OCI-LY1 (cell line): ENCODE results near the gene PDIA2.

Source experiments
- H2AFZ ChIP-seq: fragments of 200-600 bp; sonication (generic), shearing (Covaris generic); 2 replicates; pipeline ENCODE4 v1.6.0; 2014; ENCODE audit warnings: antibody characterized with exemption, mild to moderate bottlenecking, low read length
- H3F3A ChIP-seq: fragments of 200-600 bp; sonication (generic), shearing (Covaris generic); 2 replicates; pipeline ENCODE4 v1.6.0; 2014; ENCODE audit warnings: mild to moderate bottlenecking, antibody characterized with exemption, low read length, moderate library complexity; ENCODE audit not compliant: insufficient read depth
- H3K27ac ChIP-seq: fragments of 200-600 bp; sonication (generic); 2 replicates; pipeline ENCODE4 v1.5.1; 2014; ENCODE audit warnings: low read length, mixed run types, mild to moderate bottlenecking, low read depth; ENCODE audit not compliant: poor library complexity, severe bottlenecking
- H3K27me3 ChIP-seq: fragments of 200-600 bp; sonication (generic); 2 replicates; pipeline ENCODE4 v1.6.0; 2014; ENCODE audit warnings: antibody characterized with exemption, mild to moderate bottlenecking, low read length, moderate library complexity; ENCODE audit not compliant: insufficient read depth
- H3K36me3 ChIP-seq: fragments of 200-600 bp; sonication (generic); 2 replicates; pipeline ENCODE4 v1.6.1; 2014; ENCODE audit warnings: mild to moderate bottlenecking, antibody characterized with exemption, low read length, moderate library complexity, mixed read lengths; ENCODE audit not compliant: insufficient read depth
- H3K4me1 ChIP-seq: fragments of 200-600 bp; sonication (generic); 2 replicates; pipeline ENCODE4 v1.5.1; 2014; ENCODE audit warnings: mild to moderate bottlenecking, low read length, moderate library complexity; ENCODE audit not compliant: insufficient read depth, severe bottlenecking
- H3K4me2 ChIP-seq: fragments of 200-600 bp; sonication (generic), shearing (Covaris generic); 2 replicates; pipeline ENCODE4 v1.6.1; 2014; ENCODE audit warnings: low read length
- H3K4me3 ChIP-seq: fragments of 200-600 bp; sonication (generic); 2 replicates; pipeline ENCODE4 v1.5.1; 2014; ENCODE audit warnings: low read length, low read depth, mild to moderate bottlenecking, mixed read lengths; ENCODE audit not compliant: poor library complexity, severe bottlenecking
- H3K79me2 ChIP-seq: fragments of 200-600 bp; shearing (Covaris generic); 2 replicates; pipeline ENCODE4 v1.6.1; 2016; ENCODE audit warnings: mixed run types, low read length, mixed read lengths; ENCODE audit not compliant: insufficient read depth
- H3K9ac ChIP-seq: fragments of 200-600 bp; sonication (generic), shearing (Covaris generic); 2 replicates; pipeline ENCODE4 v1.6.1; 2014; ENCODE audit warnings: mild to moderate bottlenecking, low read length, mixed read lengths
- H3K9me2 ChIP-seq: fragments of 200-600 bp; sonication (generic), shearing (Covaris generic); 2 replicates; pipeline ENCODE4 v1.6.1; 2014; ENCODE audit warnings: low read depth, mild to moderate bottlenecking, low read length, mixed read lengths
- H3K9me3 ChIP-seq: fragments of 200-600 bp; shearing (Covaris generic); 2 replicates; pipeline ENCODE4 v1.6.1; 2014; ENCODE audit warnings: low read length, mixed read lengths
- H4K20me1 ChIP-seq: fragments of 200-600 bp; sonication (generic), shearing (Covaris generic); 2 replicates; pipeline ENCODE4 v1.6.0; 2016; ENCODE audit warnings: mild to moderate bottlenecking, low read length; ENCODE audit not compliant: insufficient read depth
- EZH2 ChIP-seq: fragments of 200-600 bp; sonication (generic), shearing (Covaris generic); IDR thresholded peaks from 2 replicates; pipeline ENCODE4 v1.8.0; 2017; ENCODE audit warnings: borderline replicate concordance, mixed run types, mild to moderate bottlenecking, antibody characterized with exemption, low read length, moderate library complexity, mixed read lengths
- TF ChIP-seq, protein P1 (sequence below): fragments of 200-600 bp; sonication (generic), shearing (Covaris generic); IDR thresholded peaks from 2 replicates; pipeline ENCODE4 v1.5.1; 2017; ENCODE audit warnings: mild to moderate bottlenecking, antibody characterized with exemption, low read length, moderate library complexity, mixed read lengths

Gene PDIA2

DNA sequence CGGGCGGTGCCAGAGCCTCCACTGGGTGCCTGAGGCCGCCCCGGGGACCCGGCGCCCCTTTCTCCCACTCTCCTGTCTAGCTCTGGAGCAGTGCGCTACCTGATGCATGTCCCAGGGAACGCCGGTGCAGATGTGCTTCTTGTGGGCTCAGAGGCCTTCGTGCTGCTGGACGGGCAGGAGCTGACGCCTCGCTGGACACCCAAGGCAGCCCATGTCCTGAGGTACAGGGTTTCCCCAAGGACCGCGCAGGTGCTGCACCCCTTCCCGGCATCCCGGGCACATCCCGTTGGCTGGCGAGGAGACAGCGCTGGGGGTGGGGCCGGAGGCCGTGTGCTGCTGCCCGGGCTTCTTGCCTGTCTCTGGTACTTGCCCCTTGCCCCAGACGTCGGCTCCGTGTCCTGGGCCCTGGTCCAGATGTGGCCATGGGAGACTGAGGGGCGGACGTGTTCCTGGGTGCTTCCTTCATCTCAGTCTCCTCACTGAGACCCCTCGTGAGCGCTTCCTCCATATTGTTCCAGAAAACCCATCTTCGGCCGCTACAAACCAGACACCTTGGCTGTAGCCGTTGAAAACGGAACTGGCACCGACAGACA, 19.7 kb upstream of the PDIA2 start:
- no peaks in the 10 kb centered on the region for H3K9me3 ChIP-seq
- peaks cover 27% of the 10 kb centered on the region for H3K36me3 ChIP-seq
- H3K4me3 ChIP-seq, result no peak overlapping the region
- no peak overlapping the region for H2AFZ ChIP-seq
- no peak overlapping the region for H3K4me2 ChIP-seq
- H3K9ac ChIP-seq, result no peak overlapping the region
- no peak overlapping the region for H3K27ac ChIP-seq
- H4K20me1 ChIP-seq, result no peaks in the 10 kb centered on the region
- no peaks in the 10 kb centered on the region for H3F3A ChIP-seq
- no peaks in the 10 kb centered on the region for H3K79me2 ChIP-seq
- H3K27me3 ChIP-seq, result no peaks in the 10 kb centered on the region
- H3K9me2 ChIP-seq, result no peaks in the 10 kb centered on the region
- H3K4me1 ChIP-seq, result no peaks in the 10 kb centered on the region
- TF ChIP-seq, protein P1, sequence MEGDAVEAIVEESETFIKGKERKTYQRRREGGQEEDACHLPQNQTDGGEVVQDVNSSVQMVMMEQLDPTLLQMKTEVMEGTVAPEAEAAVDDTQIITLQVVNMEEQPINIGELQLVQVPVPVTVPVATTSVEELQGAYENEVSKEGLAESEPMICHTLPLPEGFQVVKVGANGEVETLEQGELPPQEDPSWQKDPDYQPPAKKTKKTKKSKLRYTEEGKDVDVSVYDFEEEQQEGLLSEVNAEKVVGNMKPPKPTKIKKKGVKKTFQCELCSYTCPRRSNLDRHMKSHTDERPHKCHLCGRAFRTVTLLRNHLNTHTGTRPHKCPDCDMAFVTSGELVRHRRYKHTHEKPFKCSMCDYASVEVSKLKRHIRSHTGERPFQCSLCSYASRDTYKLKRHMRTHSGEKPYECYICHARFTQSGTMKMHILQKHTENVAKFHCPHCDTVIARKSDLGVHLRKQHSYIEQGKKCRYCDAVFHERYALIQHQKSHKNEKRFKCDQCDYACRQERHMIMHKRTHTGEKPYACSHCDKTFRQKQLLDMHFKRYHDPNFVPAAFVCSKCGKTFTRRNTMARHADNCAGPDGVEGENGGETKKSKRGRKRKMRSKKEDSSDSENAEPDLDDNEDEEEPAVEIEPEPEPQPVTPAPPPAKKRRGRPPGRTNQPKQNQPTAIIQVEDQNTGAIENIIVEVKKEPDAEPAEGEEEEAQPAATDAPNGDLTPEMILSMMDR, result no peak
- TF ChIP-seq EZH2, result no peak

DNA sequence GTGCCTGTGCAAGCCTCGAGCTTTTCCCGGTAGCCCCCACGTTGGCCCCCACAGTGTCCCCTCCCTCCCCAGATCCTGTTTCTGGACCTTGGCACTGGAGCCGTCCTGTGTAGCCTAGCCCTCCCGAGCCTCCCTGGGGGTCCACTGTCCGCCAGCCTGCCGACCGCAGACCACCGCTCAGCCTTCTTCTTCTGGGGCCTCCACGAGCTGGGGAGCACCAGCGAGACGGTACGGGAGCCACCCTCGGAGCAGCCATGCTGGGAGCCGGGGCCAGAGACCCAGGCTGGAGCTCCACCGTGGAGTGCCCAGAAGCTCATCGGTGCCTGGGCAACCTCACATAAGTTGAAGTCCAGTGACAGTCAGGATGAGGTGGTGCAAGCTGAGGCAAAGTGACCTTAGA, 19.0 kb upstream of the PDIA2 start:
- H3K9ac ChIP-seq, result no peak overlapping the region
- H3K27me3 ChIP-seq, result no peaks in the 10 kb centered on the region
- no peaks in the 10 kb centered on the region for H3F3A ChIP-seq
- H3K9me3 ChIP-seq, result no peaks in the 10 kb centered on the region
- H3K4me1 ChIP-seq, result no peaks in the 10 kb centered on the region
- no peak for TF ChIP-seq EZH2
- TF ChIP-seq, protein P1, result no peak
- no peaks in the 10 kb centered on the region for H3K79me2 ChIP-seq
- H3K4me2 ChIP-seq, result no peak overlapping the region
- H2AFZ ChIP-seq, result no peak overlapping the region
- H4K20me1 ChIP-seq, result no peaks in the 10 kb centered on the region
- H3K9me2 ChIP-seq, result no peaks in the 10 kb centered on the region
- no peak overlapping the region for H3K4me3 ChIP-seq
- H3K36me3 ChIP-seq, result peaks cover 27% of the 10 kb centered on the region
- no peak overlapping the region for H3K27ac ChIP-seq

DNA sequence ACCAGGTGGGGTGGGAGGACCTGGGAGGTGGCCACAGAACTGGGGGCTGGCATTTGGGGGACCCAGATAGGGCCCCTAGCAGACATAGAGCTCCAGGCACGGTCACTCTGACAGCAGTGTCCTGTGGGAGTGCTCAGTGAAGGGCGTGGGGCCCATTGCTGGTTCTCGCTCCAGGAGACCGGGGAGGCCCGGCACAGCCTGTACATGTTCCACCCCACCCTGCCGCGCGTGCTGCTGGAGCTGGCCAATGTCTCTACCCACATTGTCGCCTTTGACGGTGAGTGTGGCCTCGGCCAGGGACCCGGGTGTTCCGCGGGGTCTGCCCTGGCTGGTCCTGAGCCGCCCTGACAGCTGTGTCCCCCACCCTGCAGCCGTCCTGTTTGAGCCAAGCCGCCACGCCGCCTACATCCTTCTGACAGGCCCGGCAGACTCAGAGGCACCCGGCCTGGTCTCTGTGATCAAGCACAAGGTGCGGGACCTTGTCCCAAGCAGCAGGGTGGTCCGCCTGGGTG, 18.5 kb upstream of the PDIA2 start:
- Histone ChIP-seq H3K27ac (no peak overlapping the region), H3K4me1 (no peaks in the 10 kb centered on the region), H3K27me3 (no peaks in the 10 kb centered on the region), H3K9ac (no peak overlapping the region), H3K36me3 (peaks cover 22% of the 10 kb centered on the region), H3K79me2 (no peaks in the 10 kb centered on the region), H3K4me3 (no peak overlapping the region), H3K9me3 (no peaks in the 10 kb centered on the region), H2AFZ (no peak overlapping the region), H3K4me2 (no peak overlapping the region), H3F3A (no peaks in the 10 kb centered on the region), H4K20me1 (no peaks in the 10 kb centered on the region), H3K9me2 (no peaks in the 10 kb centered on the region)
- TF ChIP-seq EZH2, result no peak
- TF ChIP-seq, protein P1, result no peak
